Stimulated activated CD4-positive, alpha-beta T cell treated with anti-CD3 and anti-CD28 coated beads, Interleukin-1b, Interleukin-23, amount 100 ng/mL, for 24 hours (primary cell): ENCODE measurements around the gene KAT7.
A peak's percentile ranks its signal among the peaks of the same experiment; 100 is the strongest.

Experiments
- DNase-seq, 4 experiments: peaks; one replicate each; pipeline ENCODE4 v3.0.0-alpha.2; 2020; ENCODE audit warnings: low read depth in 4 of 4, low spot score in 1 of 4

KAT7 gene

GRCh38 chr17:49866882-49867413 is 78.5 kb downstream of the KAT7 start:
- DNase-seq, result no peak

GRCh38 chr17:49869038-49869374 is 80.5 kb downstream of the KAT7 start:
- no peak for DNase-seq

DNA sequence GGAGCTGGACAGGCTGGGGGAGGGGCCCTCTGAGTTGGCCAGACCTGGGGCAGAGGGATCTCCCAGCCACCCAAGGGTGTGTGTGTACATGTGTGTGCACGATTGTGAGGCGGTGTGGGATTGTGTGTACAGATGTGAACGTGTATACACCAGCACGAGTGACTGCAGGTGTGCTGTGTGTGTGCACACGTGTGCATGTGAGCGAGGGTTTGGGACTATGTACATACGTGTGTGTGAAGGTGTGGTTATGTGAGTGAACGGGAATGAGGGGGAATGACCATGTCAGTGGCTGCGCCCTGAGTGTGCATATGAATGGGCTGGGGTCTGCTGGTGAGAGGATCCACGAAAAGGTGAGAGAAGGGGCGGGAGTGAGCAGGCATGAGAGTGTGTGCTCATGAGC is 81.8 kb downstream of the KAT7 start:
- DNase-seq, result no peak

DNA sequence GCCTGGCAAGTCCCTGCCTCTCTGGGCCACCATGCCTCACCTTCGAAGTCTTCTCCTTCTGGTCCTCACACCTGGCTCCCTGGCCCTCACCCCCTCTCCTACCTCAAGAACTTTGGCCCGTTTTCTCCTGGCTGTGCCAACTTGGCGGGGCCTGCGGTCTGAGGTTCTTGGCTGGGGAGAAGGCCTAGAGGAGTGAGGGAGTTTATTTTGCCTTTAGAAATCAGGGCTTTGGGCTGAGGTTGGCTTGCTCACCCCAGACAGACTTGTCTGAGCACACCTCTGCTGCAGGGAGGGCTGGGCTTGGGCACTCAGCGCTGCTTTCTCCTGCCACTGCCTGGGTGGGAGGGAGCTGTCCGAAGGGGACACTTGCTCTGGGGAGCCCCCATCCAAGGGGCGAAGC is 82.7 kb downstream of the KAT7 start:
- DNase-seq, result no peak

- no peak for DNase-seq
Observed at GRCh38 chr17:49872754-49873377, 84.4 kb downstream of the KAT7 start.

DNA sequence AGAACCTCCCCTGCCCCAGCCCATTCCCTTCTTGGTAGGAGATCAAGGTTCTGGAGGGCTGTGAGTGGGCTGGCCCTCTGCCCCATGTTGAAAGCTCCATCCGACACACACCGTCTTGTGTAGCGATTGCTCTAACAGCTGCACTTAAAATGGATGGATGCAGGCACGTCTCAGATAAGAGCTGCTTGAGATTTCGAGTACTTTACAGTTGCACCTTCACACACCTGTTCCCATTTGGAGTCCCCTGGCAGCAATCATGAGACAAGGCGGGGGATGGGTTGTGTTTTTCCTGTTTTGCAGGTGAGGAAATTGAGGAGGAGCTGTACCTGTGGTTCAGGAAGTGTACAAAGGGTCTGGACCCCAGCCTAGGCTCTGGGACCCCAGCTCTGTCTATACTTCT is 85.0 kb downstream of the KAT7 start:
- no peak for DNase-seq

GRCh38 chr17:49873926-49874325 is 85.4 kb downstream of the KAT7 start:
- DNase-seq, result no peak

GRCh38 chr17:49874911-49875310 is 86.4 kb downstream of the KAT7 start:
- no peak for DNase-seq

- no peak for DNase-seq
Observed at GRCh38 chr17:49875685-49876084, 87.2 kb downstream of the KAT7 start.

DNA sequence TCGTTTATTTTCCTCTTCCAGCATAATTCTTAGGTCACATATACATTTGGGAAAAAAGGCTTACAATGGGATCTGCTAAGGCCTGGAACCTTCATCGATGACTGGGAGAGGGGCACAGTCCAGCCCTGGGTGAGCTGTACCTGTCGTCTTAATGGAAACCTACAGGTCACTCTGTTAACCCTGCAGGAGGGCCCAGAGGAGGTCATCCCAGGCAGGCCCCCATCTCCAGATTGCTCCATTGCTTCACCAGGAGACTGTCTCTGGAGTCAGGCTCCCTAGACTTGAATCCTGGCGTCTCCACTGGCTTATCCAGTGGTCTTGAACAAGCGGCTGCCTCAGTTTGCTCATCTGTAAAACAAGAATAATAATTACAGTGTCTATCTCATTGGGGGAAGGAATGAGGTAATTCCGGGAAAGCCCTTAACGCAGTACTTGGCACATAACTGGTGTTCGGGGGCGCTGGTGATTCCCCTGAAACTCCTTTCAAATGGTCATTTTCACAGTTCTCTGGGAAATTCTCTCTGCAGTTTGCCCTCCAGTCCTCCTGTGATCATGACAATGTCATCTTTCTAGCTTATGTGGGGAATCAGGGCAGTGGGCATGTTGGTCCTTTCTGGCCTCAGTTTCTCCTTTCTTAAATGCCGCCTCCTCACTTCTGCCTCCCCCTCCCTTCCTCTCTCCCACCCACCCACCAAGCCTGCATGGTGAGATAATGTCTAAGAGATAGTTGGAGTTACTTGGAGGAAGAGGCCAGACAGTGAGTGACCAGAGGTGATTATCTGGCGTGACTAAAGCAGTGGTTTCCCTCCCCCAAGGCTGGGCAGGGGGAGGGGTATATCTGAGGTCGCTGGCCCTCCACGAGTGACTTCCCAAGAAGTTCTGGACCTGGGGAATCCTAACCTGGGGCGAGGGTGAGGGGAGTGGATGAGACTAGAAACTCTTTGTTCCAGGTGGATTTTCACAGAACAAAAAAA is 90.7 kb downstream of the KAT7 start:
- no peak for DNase-seq

- DNase-seq, result peak; percentile 44 to 64 (median 58)
Observed at GRCh38 chr17:49880291-49881053, 92.0 kb downstream of the KAT7 start.

- no peak for DNase-seq
Observed at GRCh38 chr17:49881054-49881402, 92.5 kb downstream of the KAT7 start.

DNA sequence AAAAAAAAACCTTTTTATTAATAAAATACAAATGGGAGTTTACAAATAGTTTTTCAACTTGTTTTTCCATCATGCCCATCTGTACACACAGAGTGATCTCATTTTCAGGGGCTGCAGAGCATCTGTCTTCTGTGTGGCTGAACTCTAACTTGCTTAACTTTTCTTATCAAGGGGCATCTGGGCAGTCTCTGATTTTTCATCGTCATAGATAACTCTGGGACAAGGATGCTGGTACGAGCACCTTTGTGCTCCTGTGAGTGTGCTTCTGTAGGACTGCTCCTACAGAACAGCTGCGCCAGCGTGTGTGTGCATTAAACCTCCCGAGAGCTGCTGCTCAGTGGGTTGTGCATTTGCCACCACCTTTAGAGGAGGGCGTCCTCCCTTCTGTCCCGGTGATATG is 94.0 kb downstream of the KAT7 start:
- no peak for DNase-seq
